Measurements from ENCODE around the gene ZNF618.

ZNF618 gene

DNA sequence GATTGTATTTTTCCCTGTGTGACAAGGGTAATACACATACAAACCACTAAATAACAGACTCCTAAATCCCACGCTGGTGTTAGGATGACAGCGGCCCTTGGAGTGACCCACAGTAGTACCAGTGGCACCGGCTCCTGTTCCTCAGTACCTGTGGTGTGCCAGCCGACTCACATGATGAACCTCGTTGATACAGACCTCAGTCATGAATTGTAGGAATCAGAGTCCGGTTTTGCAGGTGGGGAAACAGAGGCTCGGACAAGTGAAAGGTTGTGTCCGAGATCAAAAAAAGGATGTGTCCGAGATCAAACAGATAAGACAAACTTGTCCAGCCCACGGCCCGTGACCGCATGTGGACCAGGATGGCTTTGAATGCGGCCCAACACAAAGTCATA lies 124.0 kb downstream of the ZNF618 start:
- ChIA-PET POLR2A (ENCODE audit: low non-redundant PET) (no interaction called here), CTCF (no interaction called here)
- no peak overlapping the region; the same call in 1 of the 2 replicates for H3K27ac ChIP-seq
- TF ChIP-seq, protein P1, sequence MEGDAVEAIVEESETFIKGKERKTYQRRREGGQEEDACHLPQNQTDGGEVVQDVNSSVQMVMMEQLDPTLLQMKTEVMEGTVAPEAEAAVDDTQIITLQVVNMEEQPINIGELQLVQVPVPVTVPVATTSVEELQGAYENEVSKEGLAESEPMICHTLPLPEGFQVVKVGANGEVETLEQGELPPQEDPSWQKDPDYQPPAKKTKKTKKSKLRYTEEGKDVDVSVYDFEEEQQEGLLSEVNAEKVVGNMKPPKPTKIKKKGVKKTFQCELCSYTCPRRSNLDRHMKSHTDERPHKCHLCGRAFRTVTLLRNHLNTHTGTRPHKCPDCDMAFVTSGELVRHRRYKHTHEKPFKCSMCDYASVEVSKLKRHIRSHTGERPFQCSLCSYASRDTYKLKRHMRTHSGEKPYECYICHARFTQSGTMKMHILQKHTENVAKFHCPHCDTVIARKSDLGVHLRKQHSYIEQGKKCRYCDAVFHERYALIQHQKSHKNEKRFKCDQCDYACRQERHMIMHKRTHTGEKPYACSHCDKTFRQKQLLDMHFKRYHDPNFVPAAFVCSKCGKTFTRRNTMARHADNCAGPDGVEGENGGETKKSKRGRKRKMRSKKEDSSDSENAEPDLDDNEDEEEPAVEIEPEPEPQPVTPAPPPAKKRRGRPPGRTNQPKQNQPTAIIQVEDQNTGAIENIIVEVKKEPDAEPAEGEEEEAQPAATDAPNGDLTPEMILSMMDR (conservative IDR thresholded peaks at IDR 0.05; ENCODE audit: low read depth), result no peak
- no peak for DNase-seq (ENCODE audit: low spot score)

DNA sequence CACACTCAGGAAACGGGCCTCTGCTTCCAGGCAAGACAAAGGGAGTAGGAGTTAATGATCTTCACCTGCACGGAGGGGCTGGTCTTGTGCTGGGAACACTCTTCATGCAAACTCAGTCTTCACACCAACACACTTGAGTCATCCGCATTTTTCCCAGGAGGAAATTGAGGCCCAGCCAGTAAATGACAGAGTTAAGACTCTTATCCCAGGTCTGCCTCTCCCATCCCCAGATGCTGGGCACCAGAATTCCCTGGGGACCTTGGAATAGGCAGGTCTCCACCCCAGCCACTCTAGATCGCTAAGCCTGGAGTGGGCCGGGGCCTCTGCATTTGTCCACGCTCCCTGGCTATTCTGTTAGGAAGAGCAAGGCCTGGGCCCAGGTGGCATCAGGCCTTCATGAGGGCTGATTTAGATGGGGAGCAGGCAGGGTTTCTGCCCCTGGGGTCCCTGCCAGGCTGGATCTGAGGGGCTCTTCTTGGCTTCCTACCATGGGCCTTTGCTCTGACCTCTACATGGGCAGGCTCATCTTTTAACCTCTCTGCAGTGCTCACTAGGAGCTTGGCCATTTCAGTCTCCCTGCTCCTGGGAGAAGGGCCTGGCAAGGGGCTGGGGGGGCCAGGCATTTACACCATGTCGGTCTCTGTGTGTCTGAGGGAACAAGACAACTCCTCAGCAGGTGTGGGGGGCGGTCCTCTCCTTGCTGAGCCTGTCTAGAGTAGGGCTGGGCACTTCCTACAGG lies 124.7 kb downstream of the ZNF618 start:
- TF ChIP-seq, protein P1 (conservative IDR thresholded peaks at IDR 0.05; ENCODE audit: low read depth), result no peak
- no peak overlapping the region for H3K27ac ChIP-seq
- ChIA-PET POLR2A (ENCODE audit: low non-redundant PET) (interaction anchor here (0.6 kb wide), 1 partner anchor 63 kb away, joined by 3 read pairs; no protein-coding TSS in a partner anchor), CTCF (interaction anchor here (0.5 kb wide), 1 partner anchor 9 kb away, joined by 3 read pairs; no protein-coding TSS in a partner anchor)
- DNase-seq (ENCODE audit: low spot score), result no peak

DNA sequence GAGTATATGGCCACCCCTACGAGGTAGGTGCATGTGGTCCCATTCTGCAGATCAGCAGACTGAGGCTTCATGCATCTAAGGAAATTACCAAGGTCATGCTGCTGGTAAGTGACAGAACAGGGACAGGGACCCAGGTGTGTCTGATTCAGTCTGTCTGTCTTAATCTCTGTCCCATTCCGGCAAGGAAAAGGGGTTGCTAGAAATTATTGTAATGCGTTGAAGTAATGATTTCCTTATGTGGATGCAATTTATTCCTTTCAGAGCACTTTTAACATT lies 125.2 kb downstream of the ZNF618 start:
- TF ChIP-seq, protein P1 (conservative IDR thresholded peaks at IDR 0.05; ENCODE audit: low read depth), result no peak
- no peak overlapping the region for H3K27ac ChIP-seq
- POLR2A ChIA-PET (ENCODE audit: low non-redundant PET), result no interaction called here
- CTCF ChIA-PET, result interaction anchor here (0.5 kb wide), 1 partner anchor 8 kb away, joined by 3 read pairs; no protein-coding TSS in a partner anchor
- no peak for DNase-seq (ENCODE audit: low spot score)

DNA sequence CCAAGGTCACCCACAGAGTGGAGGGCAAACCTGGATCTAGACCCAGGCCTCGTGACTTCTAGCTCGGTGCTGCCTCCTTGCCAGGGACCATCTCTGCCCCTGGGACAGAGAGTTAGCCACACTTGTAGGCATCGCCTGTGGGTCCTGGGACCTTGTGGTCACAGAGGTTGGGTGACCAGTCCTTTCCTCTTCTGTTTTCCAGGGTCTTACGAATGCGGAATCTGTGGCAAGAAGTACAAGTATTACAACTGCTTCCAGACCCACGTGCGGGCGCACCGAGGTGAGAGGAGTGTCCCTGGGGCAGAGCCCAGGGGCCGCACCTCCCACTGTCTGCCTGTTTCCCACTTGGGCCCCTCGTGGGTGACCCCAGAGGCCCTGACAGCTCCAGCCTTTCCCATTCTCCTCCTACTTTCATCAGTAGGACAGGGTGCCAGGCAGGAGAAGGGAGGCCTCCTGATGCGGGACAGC lies 125.7 kb downstream of the ZNF618 start:
- CTCF ChIA-PET, result no interaction called here
- POLR2A ChIA-PET (ENCODE audit: low non-redundant PET), result no interaction called here
- TF ChIP-seq, protein P1 (conservative IDR thresholded peaks at IDR 0.05; ENCODE audit: low read depth), result no peak
- DNase-seq (ENCODE audit: low spot score), result no peak
- H3K27ac ChIP-seq, result no peak overlapping the region

DNA sequence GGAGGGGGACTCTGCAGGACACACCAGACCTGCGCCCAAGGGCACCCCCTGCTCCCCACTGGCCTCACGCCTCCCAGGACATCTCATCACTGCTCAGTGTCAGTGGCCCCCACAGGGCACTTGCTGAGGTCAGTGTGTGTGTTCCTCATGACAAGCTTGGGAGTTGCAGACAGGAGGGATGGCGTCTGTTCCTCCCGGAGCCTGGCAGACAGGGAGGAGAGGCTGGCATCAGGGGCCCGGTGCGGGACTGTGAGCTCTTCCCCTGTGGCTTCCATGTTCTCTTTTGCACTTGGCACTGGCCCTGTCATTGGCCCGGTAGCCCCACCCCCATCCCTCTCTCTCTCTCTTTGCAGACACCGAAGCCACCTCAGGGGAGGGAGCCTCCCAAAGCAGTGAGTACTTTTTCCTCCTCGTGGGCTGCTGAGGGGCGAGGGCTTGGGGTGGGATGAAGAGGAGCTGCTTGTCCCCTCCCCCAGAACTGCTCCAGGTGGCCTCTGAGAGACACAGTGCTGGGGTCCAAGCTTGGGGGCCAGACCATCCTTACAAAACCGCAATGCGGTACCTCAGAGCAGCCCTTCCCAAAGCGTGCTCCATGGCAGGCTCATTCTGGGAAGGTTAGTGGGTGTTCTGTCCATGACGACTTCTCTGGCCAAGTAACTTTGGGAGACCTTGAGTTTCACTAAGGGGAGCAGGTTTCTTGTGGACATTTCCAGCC lies 126.3 kb downstream of the ZNF618 start:
- TF ChIP-seq, protein P1 (conservative IDR thresholded peaks at IDR 0.05; ENCODE audit: low read depth), result no peak
- no peak for DNase-seq (ENCODE audit: low spot score)
- POLR2A ChIA-PET (ENCODE audit: low non-redundant PET), result no interaction called here
- CTCF ChIA-PET, result interaction anchor here (0.6 to 1.2 kb wide), 3 partner anchors 21 to 320 kb away, joined by 3 to 4 read pairs (median 3); no protein-coding TSS in a partner anchor
- no peak overlapping the region for H3K27ac ChIP-seq

DNA sequence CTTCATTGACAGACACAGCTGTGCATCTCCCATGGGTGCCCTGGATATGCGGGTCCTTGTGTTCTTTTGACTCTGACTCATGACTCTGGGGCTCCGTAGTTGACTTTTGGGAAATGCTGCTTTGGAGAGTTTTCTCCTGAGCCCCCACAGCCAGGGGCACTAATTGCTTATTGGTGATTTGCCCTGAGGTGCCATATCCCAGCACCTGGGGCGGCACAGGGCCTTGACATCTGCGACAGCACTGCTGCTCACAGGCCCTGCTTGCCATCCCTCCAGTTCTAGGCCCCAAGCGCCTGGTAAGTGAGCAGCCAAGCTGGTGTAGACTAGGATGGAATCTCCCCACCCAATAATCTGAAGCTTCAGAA lies 126.9 kb downstream of the ZNF618 start:
- no peak overlapping the region for H3K27ac ChIP-seq
- POLR2A ChIA-PET (ENCODE audit: low non-redundant PET), result no interaction called here
- TF ChIP-seq, protein P1 (conservative IDR thresholded peaks at IDR 0.05; ENCODE audit: low read depth), result no peak
- no peak for DNase-seq (ENCODE audit: low spot score)
- CTCF ChIA-PET, result interaction anchor here (0.6 to 1.2 kb wide), 5 partner anchors 21 to 321 kb away, joined by 3 to 4 read pairs (median 3); no protein-coding TSS in a partner anchor
